GM20000 (cell line): ENCODE data around the gene PSTK.
A peak's percentile ranks its signal among the peaks of the same experiment; 100 is the strongest.

Experiments
- DNase-seq: peaks from one replicate; pipeline ENCODE4 v3.0.0; 2012; ENCODE audit warnings: low spot score
- TF ChIP-seq, protein P1 (sequence below): IDR thresholded peaks from 2 replicates; pipeline ENCODE4 v1.5.1; 2012; ENCODE audit warnings: mild to moderate bottlenecking, control low read depth; ENCODE audit errors: extremely low read depth, missing control alignments

Gene PSTK

DNA sequence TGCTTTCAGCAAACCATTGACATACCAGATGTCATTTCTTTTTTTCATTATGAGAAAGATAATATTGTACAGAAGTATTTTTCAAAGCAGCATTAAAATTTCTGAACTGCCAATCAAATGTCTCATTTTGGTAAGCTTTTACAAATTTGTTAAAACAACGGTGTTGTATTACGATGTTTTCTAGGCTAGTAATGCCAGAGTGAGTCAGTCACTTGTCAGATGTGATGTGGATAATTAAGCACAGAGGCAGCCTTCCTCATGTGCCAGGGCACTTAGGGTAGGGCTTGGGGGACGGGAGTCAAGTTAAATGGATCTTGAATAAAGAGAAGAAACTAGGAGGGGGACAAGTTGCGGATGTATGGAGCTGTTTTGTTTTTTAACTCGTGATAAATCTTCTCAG lies 10.1 kb downstream of the PSTK start:
- no peak for DNase-seq
- TF ChIP-seq, protein P1, sequence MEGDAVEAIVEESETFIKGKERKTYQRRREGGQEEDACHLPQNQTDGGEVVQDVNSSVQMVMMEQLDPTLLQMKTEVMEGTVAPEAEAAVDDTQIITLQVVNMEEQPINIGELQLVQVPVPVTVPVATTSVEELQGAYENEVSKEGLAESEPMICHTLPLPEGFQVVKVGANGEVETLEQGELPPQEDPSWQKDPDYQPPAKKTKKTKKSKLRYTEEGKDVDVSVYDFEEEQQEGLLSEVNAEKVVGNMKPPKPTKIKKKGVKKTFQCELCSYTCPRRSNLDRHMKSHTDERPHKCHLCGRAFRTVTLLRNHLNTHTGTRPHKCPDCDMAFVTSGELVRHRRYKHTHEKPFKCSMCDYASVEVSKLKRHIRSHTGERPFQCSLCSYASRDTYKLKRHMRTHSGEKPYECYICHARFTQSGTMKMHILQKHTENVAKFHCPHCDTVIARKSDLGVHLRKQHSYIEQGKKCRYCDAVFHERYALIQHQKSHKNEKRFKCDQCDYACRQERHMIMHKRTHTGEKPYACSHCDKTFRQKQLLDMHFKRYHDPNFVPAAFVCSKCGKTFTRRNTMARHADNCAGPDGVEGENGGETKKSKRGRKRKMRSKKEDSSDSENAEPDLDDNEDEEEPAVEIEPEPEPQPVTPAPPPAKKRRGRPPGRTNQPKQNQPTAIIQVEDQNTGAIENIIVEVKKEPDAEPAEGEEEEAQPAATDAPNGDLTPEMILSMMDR = no peak

DNA sequence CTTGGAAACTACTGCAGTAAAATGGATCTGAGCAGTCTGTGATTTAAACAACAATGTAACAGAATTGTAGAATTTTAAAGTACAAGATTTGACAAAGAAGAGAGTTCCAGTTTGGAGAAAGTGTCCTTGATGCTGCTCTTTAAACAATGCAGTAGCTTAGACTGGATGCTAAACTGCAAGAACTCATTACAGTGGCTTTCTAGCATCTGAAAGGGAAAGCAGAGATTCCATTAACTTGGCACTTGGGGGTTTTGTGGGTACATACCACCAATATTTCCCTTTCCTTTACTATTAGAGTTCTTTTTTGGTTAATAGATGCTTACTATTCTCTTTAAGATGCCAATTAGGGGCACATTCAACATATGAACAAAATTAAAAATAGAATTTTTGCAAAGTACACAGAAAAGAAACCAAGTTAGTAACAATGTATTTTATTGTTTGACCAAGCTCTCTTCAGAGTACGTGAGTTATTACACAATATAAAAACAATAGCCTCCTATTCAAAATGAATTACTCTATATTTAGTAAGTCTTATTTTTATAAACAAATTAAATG lies 11.9 kb downstream of the PSTK start:
- DNase-seq = no peak
- TF ChIP-seq, protein P1 = no peak

DNA sequence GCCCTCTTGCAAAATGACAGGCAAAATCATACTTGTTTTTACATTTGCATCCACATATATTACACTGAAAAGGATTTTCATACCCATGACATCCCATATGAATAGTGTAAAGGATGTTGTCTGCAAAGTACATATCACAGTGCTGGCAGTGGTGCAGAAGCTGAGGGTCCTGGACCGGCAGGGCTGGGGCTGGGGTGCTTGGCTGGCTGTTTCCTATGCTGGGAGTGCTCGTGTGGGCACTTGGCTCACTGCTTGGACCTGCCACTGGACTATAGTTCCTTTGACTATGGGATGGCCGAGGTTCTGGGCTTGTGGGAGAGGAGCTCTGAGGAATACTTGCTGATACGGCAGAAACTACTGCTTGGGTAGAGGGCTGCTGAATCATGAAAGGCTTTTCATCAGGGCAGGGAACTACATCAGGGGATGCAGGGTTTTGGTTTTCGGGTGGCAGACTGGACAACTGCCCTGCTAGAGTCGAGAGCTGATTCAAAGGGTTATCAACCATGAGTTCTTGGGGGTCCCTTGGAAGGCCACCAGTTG lies 13.7 kb downstream of the PSTK start:
- TF ChIP-seq, protein P1 = no peak
- DNase-seq = no peak

DNA sequence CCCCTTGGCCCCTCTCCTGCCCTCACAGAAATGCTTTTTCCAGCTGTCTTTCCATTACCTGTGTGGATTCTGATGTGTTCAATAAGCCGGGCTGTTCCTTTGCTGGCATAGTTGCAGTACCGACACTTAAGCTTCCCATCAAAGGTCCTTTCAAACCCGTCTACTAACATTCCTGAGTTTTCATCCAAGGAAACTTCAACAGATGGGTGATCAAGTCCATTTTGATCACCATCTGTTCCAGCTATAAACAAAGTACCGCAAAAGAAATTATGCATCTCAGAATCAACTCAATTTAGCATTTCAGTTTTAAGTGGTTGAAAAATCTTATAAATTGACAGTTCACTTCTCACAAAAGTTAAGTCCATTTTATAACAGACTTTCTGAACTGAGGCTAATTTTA lies 15.7 kb downstream of the PSTK start:
- TF ChIP-seq, protein P1 = no peak
- no peak for DNase-seq

DNA sequence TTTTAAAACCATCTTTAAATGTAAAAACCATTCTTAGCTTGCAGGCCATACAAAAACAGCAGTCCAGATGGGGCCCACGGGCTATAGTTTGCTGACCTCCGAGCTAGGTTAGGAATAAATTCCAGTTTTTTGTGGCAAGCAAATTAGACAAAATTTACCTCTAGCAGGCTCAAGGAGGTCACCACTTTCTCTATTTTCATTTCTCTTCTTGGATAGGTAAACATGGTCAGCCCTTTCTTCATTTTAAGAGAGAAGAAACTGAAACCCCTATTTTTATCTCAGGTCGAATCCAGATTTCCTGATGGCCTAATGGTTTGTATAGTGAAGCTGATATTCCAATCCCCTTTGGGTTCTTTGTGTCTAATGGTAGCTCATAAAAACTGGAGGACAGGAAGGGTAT lies 17.7 kb downstream of the PSTK start:
- TF ChIP-seq, protein P1 = no peak
- DNase-seq = peak; percentile 23

DNA sequence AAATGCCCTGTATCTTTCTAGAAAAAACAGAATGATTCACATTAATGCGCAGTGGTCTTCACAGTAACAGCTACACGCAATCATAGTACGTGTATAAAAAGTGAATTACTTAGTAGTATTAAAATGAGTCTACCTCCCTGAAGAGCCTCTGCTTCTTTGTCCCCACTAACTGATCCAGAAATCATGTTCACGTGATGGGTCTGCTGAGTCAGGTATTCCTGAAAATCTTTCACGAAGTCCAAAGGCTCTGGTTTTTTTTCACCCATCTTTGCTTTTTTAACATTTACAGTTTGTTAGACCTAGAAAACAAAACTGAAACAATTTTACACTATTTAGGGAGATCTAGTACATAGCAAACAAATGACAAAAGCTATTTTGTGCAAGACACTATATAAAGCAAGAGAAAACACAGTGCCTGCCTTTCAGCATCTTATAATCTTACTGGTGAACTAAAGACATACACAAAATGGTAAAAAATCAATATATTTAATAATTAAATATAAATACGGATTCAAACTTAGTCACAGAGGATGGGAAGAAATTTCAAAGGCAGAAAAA lies 18.2 kb downstream of the PSTK start:
- no peak for DNase-seq
- TF ChIP-seq, protein P1 = no peak

DNA sequence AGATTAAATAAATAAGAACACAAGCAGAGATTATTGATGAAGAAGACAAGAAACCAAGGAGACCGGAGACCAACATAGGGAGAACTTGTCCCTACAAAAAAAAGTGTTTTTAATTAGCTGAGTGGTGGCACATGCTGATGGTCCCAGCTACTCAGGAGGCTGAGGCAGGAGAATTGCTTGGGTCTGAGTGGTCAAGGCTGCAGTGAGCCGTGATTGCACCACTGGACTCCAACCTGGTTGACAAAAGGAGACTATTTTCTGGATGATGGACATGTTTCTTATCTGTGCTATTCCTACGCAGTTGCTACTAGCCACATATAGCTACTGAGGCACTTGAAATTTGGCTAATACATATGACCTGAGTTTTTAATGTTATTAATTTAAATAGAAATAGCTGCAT lies 18.7 kb downstream of the PSTK start:
- TF ChIP-seq, protein P1 = no peak
- no peak for DNase-seq
